AG08396 (cell line): ENCODE results near the gene BAHCC1.

Source experiments
- DNase-seq: peaks from one replicate; pipeline ENCODE4 v3.0.0; 2012; ENCODE audit warnings: low spot score, mixed read lengths

The BAHCC1 gene

GRCh38 chr17:81443269-81443668 lies 48.0 kb downstream of the BAHCC1 start:
- DNase-seq = no peak

GRCh38 chr17:81444610-81445339 lies 49.5 kb downstream of the BAHCC1 start:
- DNase-seq = no peak

- DNase-seq = no peak
Measured at GRCh38 chr17:81445642-81446503, 50.6 kb downstream of the BAHCC1 start.

- no peak for DNase-seq
Measured at GRCh38 chr17:81447331-81447933, 52.2 kb downstream of the BAHCC1 start.

GRCh38 chr17:81448442-81448841 lies 53.2 kb downstream of the BAHCC1 start:
- DNase-seq = no peak

GRCh38 chr17:81448950-81449349 lies 53.7 kb downstream of the BAHCC1 start:
- no peak for DNase-seq

GRCh38 chr17:81449351-81449750 lies 54.1 kb downstream of the BAHCC1 start:
- DNase-seq = no peak

- DNase-seq = no peak
Measured at GRCh38 chr17:81451823-81452222, 56.6 kb downstream of the BAHCC1 start.

- DNase-seq = no peak
Measured at GRCh38 chr17:81452551-81452950, 57.3 kb downstream of the BAHCC1 start.

GRCh38 chr17:81453076-81453475 lies 57.8 kb downstream of the BAHCC1 start:
- no peak for DNase-seq

GRCh38 chr17:81453712-81454111 lies 58.5 kb downstream of the BAHCC1 start:
- no peak for DNase-seq

- DNase-seq = no peak
Measured at GRCh38 chr17:81454473-81454872, 59.2 kb downstream of the BAHCC1 start.

- DNase-seq = no peak
Measured at GRCh38 chr17:81455387-81455786, 60.1 kb downstream of the BAHCC1 start.

- DNase-seq = no peak
Measured at GRCh38 chr17:81456091-81456490, 60.8 kb downstream of the BAHCC1 start.

- DNase-seq = no peak
Measured at GRCh38 chr17:81456798-81457197, 61.5 kb downstream of the BAHCC1 start.

GRCh38 chr17:81457401-81457800 lies 62.1 kb downstream of the BAHCC1 start:
- no peak for DNase-seq

- no peak for DNase-seq
Measured at GRCh38 chr17:81457917-81458555, 62.8 kb downstream of the BAHCC1 start.

GRCh38 chr17:81458628-81459027 lies 63.4 kb downstream of the BAHCC1 start:
- no peak for DNase-seq

GRCh38 chr17:81459224-81459623 lies 64.0 kb downstream of the BAHCC1 start:
- no peak for DNase-seq

GRCh38 chr17:81459864-81460263 lies 64.6 kb downstream of the BAHCC1 start:
- DNase-seq = no peak

- no peak for DNase-seq
Measured at GRCh38 chr17:81460856-81461460, 65.7 kb downstream of the BAHCC1 start.
